HS-5 (cell line): ENCODE results near the gene TSPAN32.

Experiments used
- DNase-seq: peaks from one replicate; pipeline ENCODE4 v3.0.0-alpha.2; 2012; ENCODE audit warnings: low read depth

The TSPAN32 gene

GRCh38 chr11:2304506-2305139 is 2.8 kb downstream of the TSPAN32 start:
- DNase-seq, result no peak

DNA sequence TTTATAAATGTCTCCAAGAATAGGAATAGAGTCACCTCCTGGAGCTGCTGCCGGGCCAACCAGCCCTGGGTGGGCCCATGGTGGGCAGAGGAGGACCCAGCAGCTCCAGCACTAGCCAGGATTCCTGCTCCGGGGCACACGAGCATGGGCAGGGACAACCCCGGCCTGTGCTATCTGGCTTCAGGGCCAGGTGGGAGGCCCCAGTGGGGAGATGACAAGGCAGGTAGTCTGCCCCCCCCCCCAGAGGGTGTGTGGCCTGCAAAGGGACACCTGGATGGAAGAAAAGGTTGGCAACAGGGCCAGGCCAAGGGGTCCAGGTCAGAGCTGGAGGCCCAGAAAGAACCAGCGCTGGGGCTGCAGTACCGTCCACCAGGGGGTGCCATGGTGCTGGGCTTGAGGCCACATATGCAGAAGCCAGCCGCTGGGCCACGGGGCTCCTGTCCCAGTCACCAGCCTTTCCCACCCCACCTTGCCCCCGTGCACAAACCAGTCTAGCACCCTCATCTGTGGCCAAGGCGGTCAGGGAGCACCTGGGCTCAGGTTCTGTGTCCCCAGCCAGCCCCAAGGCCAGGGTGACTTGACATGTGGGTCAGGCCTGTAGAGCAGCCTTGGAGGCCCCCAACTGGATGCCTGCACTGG is 3.4 kb downstream of the TSPAN32 start:
- no peak for DNase-seq

GRCh38 chr11:2305788-2306451 is 4.1 kb downstream of the TSPAN32 start:
- DNase-seq, result no peak

DNA sequence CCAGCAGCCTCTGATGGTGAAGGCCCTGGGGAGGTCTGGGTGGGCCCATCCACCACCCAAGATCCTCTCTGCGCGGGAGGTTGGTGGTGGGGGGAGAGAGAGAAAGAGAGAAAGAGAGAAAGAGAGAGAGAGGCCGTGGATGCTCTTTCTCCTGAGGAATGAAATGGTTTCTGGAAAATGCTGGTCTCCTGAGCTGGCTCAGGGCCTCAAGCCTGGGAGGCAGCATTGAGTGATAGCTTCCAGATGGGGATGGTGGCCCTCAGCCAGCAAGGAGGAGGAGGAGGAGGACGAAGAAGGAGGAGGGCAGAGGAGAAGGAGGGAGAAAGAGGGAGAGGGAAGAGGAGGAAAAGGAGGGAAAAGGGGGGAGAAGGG is 4.6 kb downstream of the TSPAN32 start:
- DNase-seq, result no peak

DNA sequence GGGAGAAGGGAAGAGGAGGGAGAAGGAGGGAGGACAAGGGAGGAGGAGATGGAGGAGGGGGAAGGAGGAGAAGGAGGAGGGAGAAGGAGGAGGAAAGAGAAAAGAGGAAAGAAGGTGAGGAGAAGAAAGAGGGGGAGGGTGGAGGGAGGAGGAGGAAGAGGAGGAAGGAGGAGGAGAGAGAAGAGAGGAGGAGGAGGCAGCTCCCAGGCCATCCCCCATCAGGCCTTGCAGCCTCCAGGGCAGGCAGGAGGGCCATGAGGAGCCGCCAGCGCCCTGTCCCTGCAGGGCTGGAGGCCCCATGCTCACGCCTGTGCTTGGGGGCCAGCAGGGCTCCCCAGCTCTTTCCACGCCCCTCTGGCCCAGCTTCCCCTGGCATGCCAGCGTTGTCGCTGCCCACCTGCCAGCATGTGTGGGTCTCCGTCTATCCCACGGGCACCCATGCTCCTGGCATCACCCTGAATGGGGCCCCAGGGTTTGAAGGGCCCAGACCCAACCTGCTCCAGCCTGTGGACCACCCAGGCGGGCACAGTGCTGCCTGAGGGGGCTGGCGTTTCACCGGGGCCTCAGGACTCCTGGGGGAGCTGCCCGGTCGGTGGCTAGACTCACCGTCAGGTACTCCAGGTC is 5.2 kb downstream of the TSPAN32 start:
- no peak for DNase-seq

GRCh38 chr11:2307501-2308331 is 5.9 kb downstream of the TSPAN32 start:
- no peak for DNase-seq

- no peak for DNase-seq
Measured at GRCh38 chr11:2308713-2309112, 6.9 kb downstream of the TSPAN32 start.

- no peak for DNase-seq
Measured at GRCh38 chr11:2309251-2310072, 7.6 kb downstream of the TSPAN32 start.

DNA sequence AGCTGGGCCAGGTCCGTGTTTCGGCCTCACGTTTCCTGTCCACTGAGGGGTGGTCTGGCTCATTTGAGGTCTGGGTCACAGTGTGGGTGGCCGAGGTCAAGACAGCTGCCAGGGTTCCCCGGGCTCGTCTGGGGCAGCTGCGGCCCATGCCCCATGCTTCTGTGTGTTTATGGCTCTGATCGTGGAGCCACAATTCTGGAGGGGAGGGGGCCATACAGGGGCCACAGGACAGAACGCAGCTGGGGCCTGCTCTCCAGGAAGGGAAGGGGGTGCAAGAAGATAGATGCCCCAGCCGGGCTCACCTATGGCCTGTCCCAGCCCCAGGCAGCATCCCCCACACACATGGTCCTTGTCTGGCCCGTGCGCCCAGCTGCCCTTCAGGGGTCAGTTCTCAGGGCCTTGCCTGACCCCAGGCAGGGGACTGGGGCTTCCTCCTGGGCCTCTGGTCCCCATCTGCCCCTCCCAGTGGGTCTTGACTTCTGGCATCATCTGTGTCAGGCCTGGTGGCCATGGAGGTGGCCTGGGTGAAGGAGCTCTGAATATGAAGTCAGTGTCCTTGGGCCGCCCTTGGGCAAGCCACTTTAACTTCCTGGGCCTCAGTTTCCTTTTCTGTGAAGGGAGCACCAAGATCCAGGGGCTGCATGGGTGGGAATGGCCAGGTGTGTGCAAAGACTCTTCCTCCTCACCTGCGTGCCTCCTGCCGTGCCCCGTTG is 8.4 kb downstream of the TSPAN32 start:
- no peak for DNase-seq

DNA sequence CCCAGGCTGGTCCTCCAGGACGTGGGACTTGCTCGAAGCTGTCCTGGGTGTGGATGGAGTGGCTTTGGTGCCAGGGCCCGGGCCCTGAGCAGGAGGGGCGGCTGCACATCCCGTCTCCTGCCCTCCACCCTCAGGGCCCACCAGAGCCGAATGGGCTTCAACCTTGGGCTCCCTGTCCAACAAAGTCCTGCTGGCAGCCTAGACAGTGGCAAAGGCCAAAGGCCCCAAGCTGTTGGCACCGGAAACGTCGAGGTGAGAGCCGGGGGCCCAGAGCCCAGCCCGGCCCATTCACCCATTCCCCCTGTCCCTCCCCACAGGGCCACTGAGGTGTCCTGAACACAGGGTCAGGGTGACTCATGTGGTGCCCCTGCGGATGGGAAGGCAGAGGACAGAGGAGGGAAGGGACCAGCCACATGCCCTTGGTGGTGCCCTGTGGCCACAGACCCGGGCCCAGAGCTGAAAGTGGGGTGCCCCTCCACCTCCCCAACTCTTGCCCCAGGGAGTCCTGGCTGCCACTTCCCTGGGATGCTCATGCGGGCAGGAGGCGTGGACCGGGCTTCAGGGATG is 9.1 kb downstream of the TSPAN32 start:
- DNase-seq, result no peak

GRCh38 chr11:2311353-2312133 is 9.7 kb downstream of the TSPAN32 start:
- no peak for DNase-seq

GRCh38 chr11:2312232-2313042 is 10.6 kb downstream of the TSPAN32 start:
- no peak for DNase-seq

DNA sequence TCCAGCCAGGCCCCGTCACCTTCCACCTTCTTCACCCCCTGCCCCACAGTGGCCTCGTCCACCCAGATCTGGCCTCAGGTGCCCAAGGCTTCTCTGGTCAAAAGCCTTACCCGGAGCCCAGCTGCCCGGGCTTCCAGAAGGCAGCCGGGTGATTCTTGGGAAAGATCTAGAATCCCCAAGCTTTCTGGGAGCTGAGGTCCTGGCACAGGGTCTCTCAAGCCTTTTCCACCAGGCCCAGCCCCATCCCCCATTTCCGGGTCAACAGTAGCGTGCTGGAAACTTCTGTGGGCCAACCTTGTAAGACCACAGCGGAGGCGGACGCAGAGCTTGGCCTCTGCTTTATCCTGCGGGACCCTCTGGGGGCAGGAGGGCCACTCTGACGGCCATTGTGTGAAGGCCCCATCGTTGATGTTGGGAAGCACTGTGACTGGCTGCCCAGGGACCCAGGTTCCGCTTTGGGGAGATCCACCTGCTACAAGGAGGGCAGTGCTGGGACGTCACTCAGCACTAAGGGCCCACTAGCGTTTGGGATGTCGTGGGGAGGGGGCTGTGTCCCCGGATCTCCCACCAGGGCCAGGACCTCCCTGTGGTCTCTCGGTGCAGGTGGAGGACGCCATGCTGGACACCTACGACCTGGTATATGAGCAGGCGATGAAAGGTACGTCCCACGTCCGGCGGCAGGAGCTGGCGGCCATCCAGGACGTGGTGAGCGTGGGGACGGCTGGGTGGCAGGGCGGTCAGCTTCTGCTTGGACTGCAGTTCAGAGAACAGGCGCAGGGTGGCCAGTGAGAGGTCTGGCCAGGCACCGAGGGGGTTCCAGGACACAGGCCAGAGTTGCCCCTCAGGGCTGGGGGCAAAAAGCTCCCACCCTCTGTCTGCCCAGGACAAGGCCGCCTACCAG is 11.5 kb downstream of the TSPAN32 start:
- no peak for DNase-seq

DNA sequence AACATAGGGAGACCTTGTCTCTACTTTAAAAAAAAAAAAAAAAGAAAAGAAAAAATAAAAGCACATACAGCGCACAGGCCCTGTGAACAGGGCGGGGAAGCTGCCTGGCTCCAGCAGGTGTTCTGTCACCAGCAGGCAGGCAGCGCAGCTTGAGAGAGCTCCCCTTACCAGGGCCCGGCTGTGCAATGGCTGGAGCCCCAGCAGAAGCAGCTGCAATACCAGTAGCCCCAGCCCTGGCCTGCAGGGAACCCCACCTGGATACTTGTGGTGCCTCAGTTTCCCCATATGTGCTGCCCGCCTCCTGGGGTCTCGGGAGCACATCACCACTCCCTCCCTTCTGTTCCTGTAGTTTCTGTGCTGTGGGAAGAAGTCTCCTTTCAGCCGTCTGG is 12.3 kb downstream of the TSPAN32 start:
- DNase-seq, result no peak

DNA sequence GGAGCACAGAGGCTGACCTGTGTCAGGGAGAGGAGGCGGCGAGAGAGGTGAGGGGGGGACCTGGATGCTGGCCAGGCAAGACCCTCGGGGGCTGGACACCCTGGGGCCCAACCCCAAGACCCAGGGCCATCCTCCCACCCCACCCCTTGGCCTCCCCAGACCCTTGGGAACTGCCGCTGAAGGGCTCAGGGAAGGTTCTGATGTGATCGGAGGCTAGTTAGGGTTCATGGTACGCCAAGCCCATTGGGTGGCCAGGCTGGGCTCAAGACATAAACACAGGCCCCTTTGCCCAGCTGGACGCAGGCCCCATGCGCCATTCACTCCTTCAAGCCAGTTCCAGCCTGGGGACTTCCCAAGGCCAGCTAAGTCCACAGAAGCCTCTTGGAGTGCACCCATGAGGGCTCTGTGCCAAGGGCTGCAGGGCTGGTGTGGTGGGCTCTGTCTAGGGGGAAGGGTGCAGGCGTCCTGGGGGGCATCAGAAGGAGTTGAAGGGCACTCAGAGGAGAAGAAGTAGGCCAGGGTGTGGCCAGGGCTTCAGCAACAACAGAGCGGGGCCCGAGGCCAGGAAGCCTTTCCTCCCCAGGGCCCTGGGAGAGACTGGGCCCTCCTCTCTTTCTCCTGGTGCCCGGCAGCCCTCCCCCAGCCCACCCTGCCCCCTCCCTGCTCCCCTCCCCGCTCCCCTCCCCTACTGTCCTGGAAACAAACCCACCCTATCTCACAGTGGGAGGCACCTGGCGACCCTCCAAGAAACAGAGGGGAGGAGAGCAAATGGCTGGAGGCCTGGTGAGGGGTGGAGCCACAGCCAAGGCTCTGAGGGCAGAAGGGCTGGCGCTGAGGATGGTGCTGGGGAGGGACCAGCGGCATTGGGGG is 12.9 kb downstream of the TSPAN32 start:
- DNase-seq, result no peak

GRCh38 chr11:2315395-2316168 is 13.8 kb downstream of the TSPAN32 start:
- no peak for DNase-seq
